HG03064 (cell line): ENCODE measurements around the gene C1orf53.

ENCODE experiments used
- ATAC-seq: cut with Tn5 transposase; IDR thresholded peaks from one replicate; pipeline ENCODE4 v1.9.1; 2021; ENCODE audit warnings: low read depth; ENCODE audit not compliant: unreplicated experiment

C1orf53 gene

DNA sequence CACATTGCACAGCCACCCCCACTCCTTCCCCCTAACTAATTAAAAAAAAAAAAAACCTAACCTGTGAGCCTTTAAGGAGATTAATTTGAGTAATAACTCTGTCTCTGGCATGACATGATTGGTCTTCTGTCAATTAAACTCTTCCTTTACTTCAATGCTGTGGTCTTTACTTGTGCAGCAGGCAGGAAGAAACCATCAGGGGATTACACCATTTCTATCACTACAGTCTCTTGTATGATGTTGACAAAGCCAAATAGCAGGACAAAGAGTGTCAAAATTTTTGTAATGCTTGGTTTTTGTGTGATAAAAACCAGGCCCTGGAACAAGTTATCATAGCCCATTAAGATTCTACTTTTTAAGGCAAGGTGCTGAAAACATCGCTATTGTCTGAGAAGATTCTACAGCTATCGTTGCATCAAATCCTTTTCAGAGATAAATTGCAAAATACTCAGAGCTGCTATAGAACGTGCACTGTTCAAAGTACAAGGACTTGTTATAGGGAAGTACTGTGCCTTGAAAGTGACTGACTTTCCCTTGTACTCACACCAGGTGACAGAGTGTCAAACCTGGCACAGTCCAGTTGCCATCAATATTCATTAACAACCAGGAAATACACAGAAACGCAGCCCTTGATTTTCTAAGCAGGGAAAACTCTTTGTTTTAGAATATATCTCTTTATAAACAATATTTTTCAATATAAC lies 52.4 kb downstream of the C1orf53 start:
- ATAC-seq, result no peak

DNA sequence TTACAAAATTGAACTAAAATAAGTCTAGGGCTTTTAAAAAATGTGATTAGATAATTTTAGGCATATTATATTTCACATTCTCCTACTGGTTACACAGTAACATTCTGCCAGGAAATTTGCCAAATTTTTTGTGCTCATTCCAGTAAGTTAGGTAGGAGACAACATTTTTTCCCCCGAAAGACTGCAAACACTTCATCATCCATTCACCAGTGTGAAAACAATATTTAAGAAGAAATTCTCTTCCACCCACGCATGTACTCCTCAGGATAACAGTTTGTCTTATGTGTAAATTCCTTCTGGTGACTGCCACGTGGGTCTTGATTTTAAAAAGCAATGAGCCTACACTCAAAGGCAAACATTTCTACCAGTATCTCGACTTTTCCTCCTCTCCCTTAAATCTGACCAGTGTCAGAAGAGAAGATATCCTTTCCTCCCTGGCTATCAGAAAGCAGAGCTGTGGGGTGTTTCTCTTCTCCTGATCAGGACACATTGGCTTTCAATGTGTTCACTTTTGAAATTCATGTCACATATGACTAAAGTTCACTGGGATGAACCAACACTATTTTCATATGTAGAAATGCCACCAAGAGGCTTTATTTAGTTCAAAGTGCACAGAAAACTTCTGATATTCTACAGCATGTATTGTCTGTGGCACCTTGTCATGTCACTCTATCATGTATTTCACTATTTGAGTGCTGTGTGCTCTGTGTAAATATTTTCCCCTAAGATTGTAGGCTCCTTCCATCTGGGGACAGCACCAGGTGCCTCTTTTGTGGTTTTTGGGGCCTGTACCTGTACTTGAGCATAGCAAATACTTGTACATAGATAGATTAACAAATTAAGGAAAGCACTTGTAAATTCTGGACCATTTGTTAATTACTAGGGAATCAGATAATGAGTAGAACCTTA lies 53.3 kb downstream of the C1orf53 start:
- no peak for ATAC-seq
